ENCODE results near the gene SERGEF. TPM values are rescaled to one million over a fixed set of nuclear protein-coding genes. Genes with fewer than 3 reads are reported as not detected.

The SERGEF gene
- total and polyA plus RNA-seq, 2 of the 13 experiments (the other 11 are each of a cell fraction or from before 2014, with no cell fraction given), result 54.5 to 114 TPM

- intact Hi-C loops (cut with micrococcal nuclease; ENCODE audit: unreplicated experiment), result no loop called here
- DNase-seq (ENCODE audit: low spot score) (peak; percentile 95), ATAC-seq (peak; percentile 99), FAIRE-seq (peak; percentile 94)
- WGBS (ENCODE audit: low lambda C conversion rate), result 7% methylated on average over 1 of the region's 1 CpG
- Histone ChIP-seq H3K79me2 (ENCODE audit: insufficient read depth, low read length) (no peaks in the 10 kb centered on the region), H3K4me1 (ENCODE audit: insufficient read depth, low read length) (peaks cover 54% of the 10 kb centered on the region), H3K4me3 (replicated peaks in 1 of 3; ENCODE audit: insufficient read depth in 1 of 3, low read depth in 2 of 3, low read length in 3 of 3) (peak overlapping the region in 1 of 3 experiments; percentile 21; a peak in 1 of 6 replicates), H3K27ac (ENCODE audit: extremely low read length, insufficient read depth, low read length) (peak overlapping the region; percentile 79), H3K27me3 (ENCODE audit: control insufficient read depth in 1 of 2, insufficient read depth in 2 of 2, low read length in 2 of 2) (no peaks in the 10 kb centered on the region), H3K36me3 (replicated peaks in 1 of 2; ENCODE audit: control insufficient read depth in 1 of 2, insufficient read depth in 2 of 2, low read length in 2 of 2) (peaks cover 18 to 64% of the 10 kb centered on the region in 2 experiments), H3K9me3 (ENCODE audit: low read length) (no peaks in the 10 kb centered on the region), H3K9ac (ENCODE audit: insufficient read depth, low read depth, low read length) (peak overlapping the region; percentile 42; the same call in 1 of the 2 replicates), H2AFZ (ENCODE audit: low read length) (no peak overlapping the region), H4K20me1 (ENCODE audit: insufficient read depth, low read length) (no peaks in the 10 kb centered on the region), H3K4me2 (ENCODE audit: low read depth, low read length) (peak overlapping the region; percentile 69)
- BruUV-seq (replicated peaks), result no TSS peak
- ChIA-PET POLR2A (interaction anchor here (0.6 to 3.6 kb wide), 4 partner anchors 12 to 526 kb away, joined by 3 to 34 read pairs (median 14); partner anchors contain the start of genes SERGEF and TSG101), CTCF (ENCODE audit: low intra/inter-chr PET ratio, low total read pairs) (no interaction called here)
- in situ Hi-C loops (cut with HindIII; ENCODE audit: extremely low pct_ligation_motif_present, low pct_unique_long_range_greater_than_20kb), result no loop called here
- no peak for TF ChIP-seq ZBED4 (CRISPR knock-in tag; IDR thresholded peaks at IDR 0.05; ENCODE audit: borderline replicate concordance)
- TF ChIP-seq ZMAT5 (CRISPR knock-in tag; IDR thresholded peaks at IDR 0.05; ENCODE audit: borderline replicate concordance, low read depth), result no peak
- TF ChIP-seq NFE2L2 (IDR thresholded peaks at IDR 0.05; ENCODE audit: low read length), result no peak
- TF ChIP-seq ELK4 (CRISPR knock-in tag; IDR thresholded peaks at IDR 0.05; ENCODE audit: borderline replicate concordance), result no peak
- no peak for TF ChIP-seq ZNF232 (CRISPR knock-in tag; IDR thresholded peaks at IDR 0.05; ENCODE audit: borderline replicate concordance)
- TF ChIP-seq MEIS2 (CRISPR knock-in tag; IDR thresholded peaks at IDR 0.05), result no peak
- no peak for TF ChIP-seq ZNF253 (CRISPR knock-in tag; IDR thresholded peaks at IDR 0.05; ENCODE audit: borderline replicate concordance)
- TF ChIP-seq TBX2 (CRISPR knock-in tag; IDR thresholded peaks at IDR 0.05; ENCODE audit: borderline replicate concordance), result peak; percentile 69
- TF ChIP-seq IRX3 (CRISPR knock-in tag; IDR thresholded peaks at IDR 0.05; ENCODE audit: borderline replicate concordance, low read depth), result no peak
- TF ChIP-seq BORCS8-MEF2B (CRISPR knock-in tag; IDR thresholded peaks at IDR 0.05), result no peak
- TF ChIP-seq THAP9 (CRISPR knock-in tag; IDR thresholded peaks at IDR 0.05; ENCODE audit: borderline replicate concordance), result no peak
These were observed 12.1 kb downstream of the SERGEF start for GRCh38 chr11:18000760-18001159.
